Eye (tissue), 1 donor: ENCODE measurements around the gene RPL13.
A peak's percentile ranks its signal among the peaks of the same experiment; 100 is the strongest.
"Not testable (repeated sequence)": the region's sequence is repeated elsewhere in the genome, so short reads cannot be mapped to it uniquely, and the experiment has no call there.

Source experiments
- DNase-seq: peaks from one replicate; pipeline ENCODE4 v3.0.0-alpha.2; 2015

RPL13 gene

GRCh38 chr16:89564476-89565255 lies 4.2 kb downstream of the RPL13 start:
- no peak for DNase-seq

- no peak for DNase-seq
Measured at GRCh38 chr16:89565256-89565505, 4.7 kb downstream of the RPL13 start.

- peak; percentile 78 for DNase-seq
Measured at GRCh38 chr16:89565506-89566372, 5.3 kb downstream of the RPL13 start.

GRCh38 chr16:89567656-89568594 lies 7.4 kb downstream of the RPL13 start:
- DNase-seq, result no peak

GRCh38 chr16:89569506-89570341 lies 9.2 kb downstream of the RPL13 start:
- no peak for DNase-seq

- DNase-seq, result no peak
Measured at GRCh38 chr16:89570342-89570923, 10.0 kb downstream of the RPL13 start.

- DNase-seq, result not testable (repeated sequence)
Measured at GRCh38 chr16:89570983-89571598, 10.6 kb downstream of the RPL13 start.

- no peak for DNase-seq
Measured at GRCh38 chr16:89571636-89572035, 11.2 kb downstream of the RPL13 start.

GRCh38 chr16:89572073-89572484 lies 11.6 kb downstream of the RPL13 start:
- DNase-seq, result no peak

GRCh38 chr16:89572485-89573205 lies 12.2 kb downstream of the RPL13 start:
- DNase-seq, result no peak

- no peak for DNase-seq
Measured at GRCh38 chr16:89573826-89574680, 13.6 kb downstream of the RPL13 start.

- DNase-seq, result peak; percentile 80
Measured at GRCh38 chr16:89574681-89575246, 14.3 kb downstream of the RPL13 start.

GRCh38 chr16:89575247-89576152 lies 15.0 kb downstream of the RPL13 start, which contains the start of gene CPNE7:
Gene CPNE7 (plus strand): TSS chr16:89575758. CDS start chr16:89575898, 140 bp downstream.
- no peak for DNase-seq

GRCh38 chr16:89576153-89577054 lies 15.9 kb downstream of the RPL13 start:
- no peak for DNase-seq

- DNase-seq, result no peak
Measured at GRCh38 chr16:89577055-89577759, 16.7 kb downstream of the RPL13 start.

- DNase-seq, result no peak
Measured at GRCh38 chr16:89579351-89579750, 18.9 kb downstream of the RPL13 start.
